Measurements from ENCODE around the gene MAML3. TPM values are rescaled to one million over a fixed set of nuclear protein-coding genes. Genes with fewer than 3 reads are reported as not detected.

The MAML3 gene
- total RNA-seq, 1 donor from 2014 or later = 4.0 TPM

GRCh38 chr4:140005699-140006098 is 148.3 kb downstream of the MAML3 start:
- DNase-seq (ENCODE audit: low read depth in 2 of 2) = no peak

GRCh38 chr4:140004922-140005627 is 148.9 kb downstream of the MAML3 start:
- DNase-seq (ENCODE audit: low read depth in 2 of 2) = peak; percentile 23

DNA sequence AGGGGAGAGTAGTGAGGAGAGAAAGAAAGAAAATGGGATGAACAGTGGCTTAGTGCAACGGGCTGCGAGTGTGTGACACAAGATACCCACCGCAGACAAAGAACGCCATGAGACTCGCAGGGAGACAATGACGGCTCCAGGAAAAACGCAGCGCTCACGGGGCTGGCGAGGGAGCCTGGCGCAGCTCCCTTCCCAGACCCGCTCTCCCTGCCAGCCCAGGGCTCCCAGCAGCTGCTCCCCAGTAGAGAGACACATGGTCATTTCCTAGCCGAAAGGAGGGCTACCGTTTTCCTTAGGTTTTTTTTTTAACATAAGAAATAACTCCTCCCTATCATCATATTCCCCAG is 149.5 kb downstream of the MAML3 start:
- DNase-seq (ENCODE audit: low read depth in 2 of 2) = peak; percentile 71 to 83

- DNase-seq (ENCODE audit: low read depth in 2 of 2) = no peak
Measured at GRCh38 chr4:140003876-140004548, 150.0 kb downstream of the MAML3 start.

DNA sequence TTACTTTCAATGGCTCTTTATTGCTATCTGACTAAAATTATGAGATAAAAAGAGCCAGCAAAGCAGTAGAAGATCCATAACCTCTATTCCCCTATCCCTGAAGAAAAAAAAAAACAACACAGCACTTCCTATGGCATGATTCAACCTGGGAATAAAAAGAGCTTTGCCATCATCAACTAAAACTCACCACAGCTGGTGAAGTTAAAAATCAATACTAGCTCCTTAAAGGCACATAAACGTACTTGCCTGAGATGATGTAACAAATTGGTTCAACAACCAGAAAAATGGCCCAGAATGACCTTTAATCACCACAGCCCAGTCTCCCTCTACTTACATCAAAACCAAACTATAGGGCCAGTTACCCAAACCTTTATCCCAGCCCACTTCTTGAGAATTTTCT is 153.8 kb downstream of the MAML3 start:
- DNase-seq (ENCODE audit: low read depth in 2 of 2) = no peak

- peak; percentile 91 to 99 for DNase-seq (ENCODE audit: low read depth in 2 of 2)
Measured at GRCh38 chr4:139988863-139989765, 164.9 kb downstream of the MAML3 start.

DNA sequence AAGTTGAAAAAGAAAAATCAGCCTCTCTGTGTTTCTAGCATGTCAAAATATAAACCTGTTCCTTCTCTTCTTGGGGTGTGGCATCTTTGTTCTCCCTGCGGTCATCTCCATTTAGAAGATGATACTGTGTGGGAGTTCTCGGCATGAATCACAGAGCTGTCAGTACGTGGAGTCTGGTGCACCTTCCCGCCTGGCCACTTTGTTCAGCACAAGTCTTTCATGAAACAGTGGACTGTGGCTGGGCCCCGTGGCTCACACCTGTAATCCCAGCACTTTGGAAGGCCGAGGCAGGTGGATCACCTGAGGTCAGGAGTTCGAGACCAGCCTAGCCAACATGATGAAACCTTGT is 166.5 kb downstream of the MAML3 start:
- no peak for DNase-seq (ENCODE audit: low read depth in 2 of 2)

DNA sequence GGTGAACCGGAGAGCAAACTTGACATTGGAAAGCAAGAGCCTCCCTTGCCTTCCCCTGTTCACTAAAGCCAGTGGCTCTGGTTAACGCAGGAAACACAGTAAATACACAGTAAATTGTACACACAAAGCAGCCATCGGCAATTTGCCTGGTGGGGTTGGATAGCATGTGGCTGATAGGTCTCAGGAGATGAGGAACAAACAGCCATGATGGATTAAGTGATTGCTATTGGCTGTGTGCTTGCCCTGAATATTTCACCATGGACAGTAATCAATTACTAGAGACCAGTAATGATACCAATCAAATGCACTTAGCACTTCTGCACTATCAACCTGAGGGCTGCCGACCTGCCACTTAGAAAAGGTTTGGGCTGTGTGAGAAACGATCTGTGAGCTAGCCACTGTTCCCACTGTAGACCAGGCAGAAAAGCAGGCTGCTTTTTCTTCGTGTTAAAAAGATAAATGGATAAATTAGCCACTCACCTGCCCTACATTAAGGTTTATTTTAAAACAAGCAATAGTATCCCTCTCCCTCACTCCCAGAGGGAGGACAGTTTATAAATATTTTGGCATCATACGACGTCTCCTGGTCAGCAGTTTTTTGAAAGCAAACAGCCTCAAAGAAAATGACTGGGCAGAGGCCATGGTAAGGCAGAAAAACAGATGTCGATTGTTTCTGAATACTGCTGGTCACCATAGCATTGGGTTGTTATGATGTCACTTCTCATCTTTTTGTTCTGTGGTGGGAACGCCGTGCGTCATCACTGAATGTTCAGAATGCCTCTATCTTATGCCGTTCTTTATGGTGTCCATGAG is 167.1 kb downstream of the MAML3 start:
- no peak for DNase-seq (ENCODE audit: low read depth in 2 of 2)

- peak in 1 of 2 donors; percentile 41 for DNase-seq (ENCODE audit: low read depth in 2 of 2)
Measured at GRCh38 chr4:139986106-139986505, 167.9 kb downstream of the MAML3 start.

GRCh38 chr4:139985401-139985800 is 168.6 kb downstream of the MAML3 start:
- DNase-seq (ENCODE audit: low read depth in 2 of 2) = no peak

DNA sequence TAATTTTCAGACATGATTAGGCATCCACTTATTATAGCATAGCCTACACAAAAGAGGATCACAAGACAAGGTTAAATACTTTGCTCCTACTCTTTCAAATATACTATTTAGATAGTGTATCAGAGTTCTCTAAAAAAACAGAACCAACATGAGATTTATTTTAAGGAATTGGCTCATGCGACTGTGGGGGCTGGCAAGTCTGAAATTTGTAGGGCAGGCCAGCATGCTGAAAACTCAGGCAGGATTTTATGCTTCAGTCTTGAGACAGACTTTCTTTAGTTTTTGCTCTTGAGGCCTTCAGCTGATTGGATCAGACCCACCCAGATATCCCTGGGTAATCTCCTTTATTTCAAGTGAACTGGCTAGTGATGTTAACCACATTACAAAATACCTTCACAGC is 169.5 kb downstream of the MAML3 start:
- DNase-seq (ENCODE audit: low read depth in 2 of 2) = no peak

DNA sequence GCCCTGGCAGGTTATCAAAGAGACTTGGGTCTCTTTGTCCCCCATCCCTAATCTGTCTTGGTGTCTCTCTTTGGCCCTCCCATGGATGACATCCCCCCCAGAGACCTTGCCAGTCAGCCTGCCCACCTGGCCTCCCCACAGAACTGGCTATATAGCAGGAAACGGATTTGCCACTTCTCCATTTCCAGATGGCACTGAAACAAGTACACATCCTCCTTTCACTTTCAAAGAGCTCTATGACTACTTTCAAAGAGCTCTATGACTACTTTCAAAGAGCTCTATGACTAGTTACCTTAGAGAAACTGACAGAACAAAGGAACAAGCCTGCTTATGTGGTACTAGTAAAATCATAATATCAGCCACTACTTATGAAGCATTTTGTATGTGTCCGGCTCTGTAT is 175.3 kb downstream of the MAML3 start:
- peak; percentile 16 to 17 for DNase-seq (ENCODE audit: low read depth in 2 of 2)

- DNase-seq (ENCODE audit: low read depth in 2 of 2) = no peak
Measured at GRCh38 chr4:139977838-139978609, 176.0 kb downstream of the MAML3 start.

GRCh38 chr4:139975830-139976272 is 178.1 kb downstream of the MAML3 start:
- peak; percentile 40 to 77 for DNase-seq (ENCODE audit: low read depth in 2 of 2)

DNA sequence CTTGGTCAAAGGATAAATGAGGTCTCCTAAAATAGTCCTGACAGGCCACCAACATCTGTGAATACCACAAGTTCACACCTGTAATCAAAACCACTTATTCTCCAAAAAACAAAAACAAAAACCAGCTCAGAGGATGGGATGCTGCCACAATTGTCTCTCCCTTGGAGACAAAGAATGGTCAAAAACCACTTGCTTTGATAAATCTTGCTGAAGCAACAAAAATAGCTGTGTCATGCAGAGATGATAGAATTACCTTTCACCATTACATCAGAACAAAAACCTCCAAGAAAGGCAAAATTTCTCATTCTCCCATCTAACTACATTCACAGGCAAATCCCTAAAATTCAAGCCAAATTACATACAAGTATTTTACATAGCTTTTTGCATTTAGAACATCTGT is 180.4 kb downstream of the MAML3 start:
- DNase-seq (ENCODE audit: low read depth in 2 of 2) = no peak

DNA sequence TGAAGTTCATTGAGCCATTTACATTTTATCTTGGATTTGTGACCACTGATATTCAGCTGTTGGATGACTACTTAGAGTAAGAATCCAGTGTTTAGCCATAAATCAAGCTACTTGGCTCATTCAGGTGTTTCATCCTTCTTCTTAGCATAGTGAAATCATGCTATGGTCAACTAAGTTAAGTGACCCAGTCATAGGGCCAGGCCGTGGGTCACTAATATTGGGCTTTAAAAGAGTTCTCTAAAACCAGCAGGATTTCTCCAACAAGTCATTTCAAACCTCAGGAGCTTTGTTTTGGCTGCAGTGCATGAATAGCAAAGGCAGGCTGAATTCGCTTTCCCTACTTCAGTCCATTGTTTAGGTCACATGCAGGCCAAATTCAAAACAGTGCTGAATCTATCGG is 181.0 kb downstream of the MAML3 start:
- no peak for DNase-seq (ENCODE audit: low read depth in 2 of 2)

GRCh38 chr4:139972305-139972704 is 181.7 kb downstream of the MAML3 start:
- no peak for DNase-seq (ENCODE audit: low read depth in 2 of 2)

DNA sequence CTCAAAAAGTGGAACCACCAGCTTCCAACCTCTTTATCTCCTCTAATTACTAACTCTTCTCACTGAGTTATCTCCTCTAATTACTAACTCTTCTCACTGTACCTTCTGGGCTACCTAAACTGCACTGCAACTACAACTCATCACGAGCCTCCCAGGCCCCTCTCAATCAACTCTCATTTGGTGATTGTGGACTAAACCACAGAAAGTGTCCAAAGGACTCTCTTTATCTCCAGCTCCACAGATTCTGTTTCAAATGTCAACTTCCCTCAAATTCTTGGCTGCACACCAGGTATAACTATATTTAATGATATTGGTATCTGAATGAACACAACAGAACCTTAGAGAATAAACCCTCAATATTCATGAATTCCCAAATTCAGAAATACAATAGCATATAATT is 182.9 kb downstream of the MAML3 start:
- DNase-seq (ENCODE audit: low read depth in 2 of 2) = peak in 1 of 2 donors; percentile 39

DNA sequence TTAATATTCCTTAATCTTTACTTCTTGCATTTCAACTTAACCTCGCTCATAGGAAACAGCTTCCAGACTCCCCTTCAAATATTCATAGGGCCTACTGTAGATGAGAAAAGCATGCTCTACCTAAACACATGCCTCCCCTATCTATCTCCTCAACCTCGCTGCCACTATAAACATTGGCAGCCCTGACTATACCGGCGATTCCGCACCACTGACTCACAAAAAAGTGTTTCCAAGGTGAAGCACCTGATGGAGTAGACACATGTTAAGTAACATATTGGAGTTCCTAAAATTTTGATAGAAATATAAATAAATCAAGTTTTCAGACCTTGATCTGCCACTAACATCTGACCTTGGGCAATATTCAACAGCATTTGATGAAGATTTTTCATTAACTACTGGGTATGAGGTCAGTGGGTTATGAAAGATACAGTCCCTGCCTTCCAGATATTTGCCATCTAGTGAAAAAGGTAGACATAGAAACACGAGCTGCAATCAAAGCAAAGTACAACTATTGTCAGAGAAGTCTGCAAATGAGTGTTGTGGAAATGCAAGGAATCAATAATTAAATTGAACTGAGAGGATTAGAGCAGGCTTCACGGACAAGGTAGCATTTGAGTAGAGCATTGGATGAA is 184.2 kb downstream of the MAML3 start:
- no peak for DNase-seq (ENCODE audit: low read depth in 2 of 2)

DNA sequence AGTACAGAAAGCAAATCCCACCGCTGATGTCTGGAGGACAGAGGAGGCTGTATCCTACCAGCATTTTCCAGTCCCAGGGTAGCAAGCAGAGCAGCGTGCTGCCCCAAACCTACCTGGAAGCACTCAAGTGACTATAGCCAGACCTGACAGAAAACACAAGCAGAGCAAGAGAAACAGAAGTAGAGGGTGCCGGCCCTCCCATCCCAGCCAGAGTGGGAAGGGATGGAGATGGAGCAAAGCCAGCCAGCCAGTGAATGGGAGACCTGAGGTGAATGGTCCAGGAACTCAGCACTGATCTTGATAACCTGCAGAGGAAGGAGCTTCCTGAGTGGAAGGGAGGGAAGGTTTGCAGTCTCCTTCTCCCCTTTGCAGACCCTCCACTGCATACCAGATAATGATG is 185.2 kb downstream of the MAML3 start:
- DNase-seq (ENCODE audit: low read depth in 2 of 2) = no peak

All from lung microvascular endothelial cell (primary cell).